ENCODE measurements around the gene SCGN.

DNA sequence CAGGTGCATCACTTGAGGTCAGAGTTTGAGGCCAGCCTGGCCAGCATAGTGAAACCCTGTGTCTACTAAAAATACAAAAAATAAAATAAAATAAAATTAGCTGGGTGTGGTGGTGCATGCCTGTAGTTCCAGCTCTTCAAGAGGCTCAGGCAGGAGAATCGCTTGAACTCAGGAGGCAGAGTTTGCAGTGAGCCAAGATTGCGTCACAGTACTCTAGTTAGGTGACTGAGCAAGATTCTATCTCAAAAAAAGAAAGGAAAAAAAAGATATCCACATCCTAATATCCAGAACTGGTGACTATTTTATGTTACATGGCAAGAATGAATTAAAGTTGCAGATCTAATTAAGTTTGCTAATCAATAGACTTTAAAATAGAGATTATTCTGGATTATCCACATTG, 32.5 kb downstream of the SCGN start:
- TF ChIP-seq, protein P1, sequence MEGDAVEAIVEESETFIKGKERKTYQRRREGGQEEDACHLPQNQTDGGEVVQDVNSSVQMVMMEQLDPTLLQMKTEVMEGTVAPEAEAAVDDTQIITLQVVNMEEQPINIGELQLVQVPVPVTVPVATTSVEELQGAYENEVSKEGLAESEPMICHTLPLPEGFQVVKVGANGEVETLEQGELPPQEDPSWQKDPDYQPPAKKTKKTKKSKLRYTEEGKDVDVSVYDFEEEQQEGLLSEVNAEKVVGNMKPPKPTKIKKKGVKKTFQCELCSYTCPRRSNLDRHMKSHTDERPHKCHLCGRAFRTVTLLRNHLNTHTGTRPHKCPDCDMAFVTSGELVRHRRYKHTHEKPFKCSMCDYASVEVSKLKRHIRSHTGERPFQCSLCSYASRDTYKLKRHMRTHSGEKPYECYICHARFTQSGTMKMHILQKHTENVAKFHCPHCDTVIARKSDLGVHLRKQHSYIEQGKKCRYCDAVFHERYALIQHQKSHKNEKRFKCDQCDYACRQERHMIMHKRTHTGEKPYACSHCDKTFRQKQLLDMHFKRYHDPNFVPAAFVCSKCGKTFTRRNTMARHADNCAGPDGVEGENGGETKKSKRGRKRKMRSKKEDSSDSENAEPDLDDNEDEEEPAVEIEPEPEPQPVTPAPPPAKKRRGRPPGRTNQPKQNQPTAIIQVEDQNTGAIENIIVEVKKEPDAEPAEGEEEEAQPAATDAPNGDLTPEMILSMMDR (IDR thresholded peaks at IDR 0.05 in 8 of 11, conservative IDR thresholded peaks at IDR 0.05 in 3 of 11), result no peak
- TF ChIP-seq POLR2AphosphoS5 (IDR thresholded peaks at IDR 0.05), result no peak
